ENCODE data around the gene APCDD1. TPM values are rescaled to one million over a fixed set of nuclear protein-coding genes. Genes with fewer than 3 reads are reported as not detected.

Gene APCDD1
- total RNA-seq, 4 donors from 2014 or later, result 30.7 to 51.8 (median 43.4) TPM

GRCh38 chr18:10522574-10522973 is 68.1 kb downstream of the APCDD1 start:
- H3K4me3 ChIP-seq, result no peak overlapping the region
- peaks cover 20 to 45% (median 42%) of the 10 kb centered on the region in 4 donors for H3K4me1 ChIP-seq
- DNase-seq (ENCODE audit: extremely low spot score), result no peak
- H3K36me3 ChIP-seq, result no peaks in the 10 kb centered on the region
- 92% methylated on average over 2 of the region's 2 CpGs for WGBS
- TF ChIP-seq POLR2A (IDR thresholded peaks at IDR 0.05; ENCODE audit: low read depth) (no peak), POLR2AphosphoS5 (IDR thresholded peaks at IDR 0.05) (no peak), CTCF (IDR thresholded peaks at IDR 0.05) (no peak), EP300 (IDR thresholded peaks at IDR 0.05) (no peak)
- intact Hi-C loops (cut with DNase I), result loop anchor here (10.0 kb wide), 1 partner anchor 518 kb away; no protein-coding TSS in a partner anchor
- H3K27me3 ChIP-seq, result no peaks in the 10 kb centered on the region
- H3K9me3 ChIP-seq, result no peaks in the 10 kb centered on the region
- no peak overlapping the region for H3K27ac ChIP-seq (replicated peaks in 1 of 4)

GRCh38 chr18:10523544-10523943 is 69.1 kb downstream of the APCDD1 start:
- DNase-seq (ENCODE audit: extremely low spot score), result no peak
- Histone ChIP-seq H3K4me1 (peaks cover 27 to 51% (median 45%) of the 10 kb centered on the region in 4 donors), H3K4me3 (no peak overlapping the region), H3K9me3 (no peaks in the 10 kb centered on the region), H3K27ac (replicated peaks in 1 of 4) (no peak overlapping the region), H3K27me3 (no peaks in the 10 kb centered on the region), H3K36me3 (no peaks in the 10 kb centered on the region)
- TF ChIP-seq CTCF (IDR thresholded peaks at IDR 0.05) (no peak), EP300 (IDR thresholded peaks at IDR 0.05) (no peak), POLR2AphosphoS5 (IDR thresholded peaks at IDR 0.05) (no peak), POLR2A (IDR thresholded peaks at IDR 0.05; ENCODE audit: low read depth) (no peak)
- intact Hi-C loops (cut with DNase I), result loop anchor here (10.0 kb wide), 1 partner anchor 519 kb away; no protein-coding TSS in a partner anchor
- WGBS, result 84% methylated on average over 4 of the region's 4 CpGs

- no peak for DNase-seq (ENCODE audit: extremely low spot score)
Measured at GRCh38 chr18:10524507-10525370, 70.3 kb downstream of the APCDD1 start.

GRCh38 chr18:10525371-10525691 is 70.9 kb downstream of the APCDD1 start:
- DNase-seq (ENCODE audit: extremely low spot score), result no peak
- H3K9me3 ChIP-seq, result no peaks in the 10 kb centered on the region
- H3K27ac ChIP-seq (replicated peaks in 1 of 4), result peak overlapping the region; percentile 89 to 97 (median 94)
- peak overlapping the region; percentile 82 to 99 (median 92) for H3K4me3 ChIP-seq
- TF ChIP-seq EP300 (IDR thresholded peaks at IDR 0.05) (no peak), POLR2A (IDR thresholded peaks at IDR 0.05; ENCODE audit: low read depth) (no peak), CTCF (IDR thresholded peaks at IDR 0.05) (no peak), POLR2AphosphoS5 (IDR thresholded peaks at IDR 0.05) (no peak)
- no peaks in the 10 kb centered on the region for H3K36me3 ChIP-seq
- WGBS, result 76% methylated on average over 7 of the region's 7 CpGs
- peaks cover 28 to 48% (median 42%) of the 10 kb centered on the region in 4 donors for H3K4me1 ChIP-seq
- no peaks in the 10 kb centered on the region for H3K27me3 ChIP-seq
- intact Hi-C loops (cut with DNase I), result loop anchor here (10.0 kb wide), 1 partner anchor 521 kb away; no protein-coding TSS in a partner anchor

More at GRCh38 chr18:10524507-10525370, 70.3 kb downstream of the APCDD1 start:
- TF ChIP-seq POLR2A (IDR thresholded peaks at IDR 0.05; ENCODE audit: low read depth) (no peak), POLR2AphosphoS5 (IDR thresholded peaks at IDR 0.05) (no peak), CTCF (IDR thresholded peaks at IDR 0.05) (no peak), EP300 (IDR thresholded peaks at IDR 0.05) (no peak)
- intact Hi-C loops (cut with DNase I), result loop anchor here (10.0 kb wide), 1 partner anchor 520 kb away; no protein-coding TSS in a partner anchor
- 52% methylated on average over 11 of the region's 11 CpGs for WGBS
- Histone ChIP-seq H3K9me3 (no peaks in the 10 kb centered on the region), H3K4me3 (peak overlapping the region in 3 of 4 donors; percentile 82 to 98 (median 87)), H3K27ac (replicated peaks in 1 of 4) (peak overlapping the region; percentile 89 to 97 (median 94)), H3K4me1 (peaks cover 23 to 49% (median 45%) of the 10 kb centered on the region in 4 donors), H3K36me3 (no peaks in the 10 kb centered on the region), H3K27me3 (no peaks in the 10 kb centered on the region)
